Pons (tissue), 1 donor: ENCODE data around the gene MSMP.

ENCODE experiments used
- DNase-seq: peaks from one replicate; pipeline ENCODE4 v3.0.0-alpha.2; 2016; ENCODE audit warnings: low spot score

The MSMP gene

DNA sequence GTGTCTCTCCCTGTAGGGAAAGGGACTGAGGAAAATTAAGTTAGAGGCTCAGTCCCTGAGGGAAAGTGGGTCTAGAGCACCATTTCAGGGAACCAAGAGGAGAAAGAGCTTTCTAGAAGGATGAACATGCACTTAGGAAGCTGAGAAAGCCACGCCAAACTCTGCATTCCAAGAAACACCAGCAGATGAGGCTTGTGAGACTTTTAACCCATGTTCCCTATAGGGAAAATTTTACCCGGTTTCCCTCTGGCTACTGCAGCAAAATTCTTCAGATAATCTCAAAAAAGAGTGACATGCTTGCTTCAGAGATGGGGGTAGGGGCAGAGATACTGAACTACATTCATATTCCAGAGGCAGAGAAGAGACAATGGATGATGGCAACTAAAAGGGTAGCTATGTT is 30.6 kb downstream of the MSMP start:
- no peak for DNase-seq

GRCh38 chr9:35719546-35719945 is 34.5 kb downstream of the MSMP start:
- no peak for DNase-seq

DNA sequence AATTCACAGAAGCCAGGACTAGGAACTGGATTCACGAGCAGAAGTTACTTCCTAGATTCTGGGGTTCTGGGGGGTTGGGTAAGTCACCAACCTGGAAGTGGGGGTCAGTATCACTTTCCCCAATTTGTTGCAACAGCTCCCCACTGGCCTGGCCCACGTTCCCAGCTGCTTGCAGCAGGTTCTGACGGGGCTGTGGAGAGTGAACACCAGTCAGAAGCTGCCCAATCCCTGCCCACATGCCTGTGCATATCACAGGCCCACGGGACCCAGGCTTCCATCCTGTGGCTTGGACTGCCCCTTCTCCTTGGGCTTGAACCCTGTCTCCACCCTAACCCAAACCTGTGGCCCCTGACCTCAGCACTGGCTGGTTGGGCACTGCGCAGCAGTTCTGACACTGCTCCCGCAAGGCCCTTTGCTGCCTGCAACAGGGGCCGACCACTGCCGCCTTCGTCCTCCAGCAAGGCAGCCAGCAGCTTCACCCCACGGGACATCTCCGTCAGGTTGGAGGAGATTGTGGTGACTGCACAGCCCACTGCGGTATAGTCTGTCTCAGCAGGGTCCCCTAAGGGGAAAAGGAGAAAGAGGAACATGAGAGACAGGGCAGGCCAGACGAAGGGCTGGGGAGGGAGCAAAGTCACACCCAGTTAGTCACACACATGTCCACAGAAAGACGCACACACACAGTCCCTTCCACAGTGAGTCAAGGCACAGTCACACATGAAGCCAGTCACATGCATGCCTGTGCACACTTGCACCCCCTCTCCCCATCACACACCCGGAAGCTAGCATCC is 35.2 kb downstream of the MSMP start:
- DNase-seq, result no peak

- no peak for DNase-seq
These were observed 36.8 kb downstream of the MSMP start for GRCh38 chr9:35717132-35717870.

- no peak for DNase-seq
These were observed 37.8 kb downstream of the MSMP start for GRCh38 chr9:35716230-35716629.

- no peak for DNase-seq
These were observed 39.4 kb downstream of the MSMP start for GRCh38 chr9:35714579-35715252.

DNA sequence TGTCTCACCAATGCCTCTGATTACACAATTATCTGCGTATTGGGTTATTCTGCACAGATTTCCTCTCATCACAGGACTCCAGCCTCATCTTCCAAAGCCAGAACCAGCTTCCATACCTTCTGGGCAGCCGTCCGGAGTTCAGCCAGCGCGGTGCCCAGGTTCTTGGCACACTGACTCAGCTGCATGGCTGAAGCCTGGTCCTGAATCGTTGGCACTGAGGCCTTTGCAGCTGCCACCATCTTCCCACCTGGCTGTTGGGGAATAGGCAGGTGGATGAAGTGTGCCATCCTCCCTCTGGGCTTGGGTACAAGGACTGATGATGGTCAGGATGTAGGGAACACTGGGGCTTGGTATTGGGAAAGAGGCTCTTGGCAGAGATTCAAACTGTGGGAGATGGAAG is 40.0 kb downstream of the MSMP start:
- no peak for DNase-seq

DNA sequence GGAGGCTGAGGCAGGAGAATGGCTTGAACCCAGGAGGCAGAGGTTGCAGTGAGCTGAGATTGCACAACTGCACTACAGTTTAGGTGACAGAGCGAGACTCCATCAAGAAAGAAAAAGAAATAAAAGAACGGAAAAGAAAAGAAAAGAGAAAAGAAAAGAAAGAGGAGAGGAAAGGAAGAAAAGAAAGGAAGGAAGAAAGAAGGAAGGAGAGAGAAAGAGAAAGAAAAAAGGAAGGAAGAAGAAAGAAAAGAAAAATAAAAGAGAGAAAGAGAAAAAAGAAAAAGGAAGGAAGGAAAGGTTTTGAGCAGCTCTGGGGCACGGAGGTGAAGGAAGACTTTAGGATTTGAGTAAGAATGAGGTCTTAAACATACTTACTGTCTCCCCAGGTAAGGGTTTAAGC is 40.5 kb downstream of the MSMP start:
- no peak for DNase-seq

DNA sequence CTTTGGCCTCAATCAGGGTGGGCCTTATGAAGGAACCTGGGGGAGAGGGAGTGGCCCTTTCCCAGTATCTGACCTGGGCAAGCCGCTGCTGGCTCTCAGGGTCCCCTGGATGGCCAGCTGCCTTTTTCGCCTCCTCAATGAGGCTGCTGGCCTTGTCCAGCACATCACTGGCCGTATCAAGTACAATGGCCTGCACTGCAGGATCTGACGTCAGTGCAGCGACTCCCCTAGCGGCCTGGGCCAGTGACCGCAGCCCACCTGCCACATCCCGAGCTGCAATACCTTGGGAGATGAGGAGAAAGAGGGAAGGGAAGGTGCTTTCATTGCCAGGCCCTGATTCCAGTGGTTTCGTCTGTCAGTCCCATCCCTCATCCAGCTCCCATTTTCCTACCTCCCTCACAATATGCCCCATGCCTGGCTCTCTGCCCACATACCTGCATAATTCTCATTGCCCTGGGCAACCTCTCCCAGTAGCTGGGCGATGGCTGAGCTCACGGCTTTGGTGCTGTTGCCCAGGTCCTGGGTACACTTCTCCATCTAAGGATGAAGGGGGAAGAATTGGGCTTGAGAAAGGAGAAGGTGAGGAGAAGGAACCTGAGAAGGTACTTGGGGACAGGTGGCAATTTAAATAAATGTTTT is 41.2 kb downstream of the MSMP start:
- no peak for DNase-seq

- no peak for DNase-seq
These were observed 42.3 kb downstream of the MSMP start for GRCh38 chr9:35711501-35712428.

DNA sequence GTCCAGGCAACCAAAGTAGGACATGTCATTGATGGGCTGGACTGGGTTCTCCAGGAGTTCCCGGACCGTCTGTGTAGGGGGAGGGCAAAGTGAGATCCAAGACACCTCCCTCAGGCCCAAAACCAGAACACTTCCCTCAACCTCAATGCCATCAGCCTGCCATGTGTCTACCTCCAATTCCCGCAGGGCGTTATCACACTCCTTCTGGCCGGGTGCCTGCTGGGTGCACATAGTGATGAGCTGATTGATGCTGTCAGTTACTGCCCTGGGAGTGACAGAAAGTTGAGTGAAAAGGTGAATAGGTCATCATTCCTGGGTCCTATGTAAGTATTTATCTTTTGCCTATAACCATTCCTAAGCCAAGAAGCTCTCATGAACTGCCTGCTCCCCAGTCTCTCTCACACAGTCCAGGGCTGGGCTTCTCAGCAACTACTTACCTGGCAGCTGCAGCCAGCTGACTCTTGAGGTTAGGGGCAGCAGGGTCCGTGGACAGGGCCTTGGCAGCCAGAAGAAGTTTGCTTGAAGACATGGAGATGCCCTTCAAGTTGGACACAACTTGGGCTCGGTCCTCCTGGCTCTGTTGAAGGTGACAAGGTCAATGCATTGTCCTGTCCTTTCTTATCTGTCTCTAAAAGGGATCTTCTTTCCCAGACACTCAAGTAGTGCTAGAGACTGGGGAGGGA is 43.1 kb downstream of the MSMP start:
- DNase-seq, result no peak

DNA sequence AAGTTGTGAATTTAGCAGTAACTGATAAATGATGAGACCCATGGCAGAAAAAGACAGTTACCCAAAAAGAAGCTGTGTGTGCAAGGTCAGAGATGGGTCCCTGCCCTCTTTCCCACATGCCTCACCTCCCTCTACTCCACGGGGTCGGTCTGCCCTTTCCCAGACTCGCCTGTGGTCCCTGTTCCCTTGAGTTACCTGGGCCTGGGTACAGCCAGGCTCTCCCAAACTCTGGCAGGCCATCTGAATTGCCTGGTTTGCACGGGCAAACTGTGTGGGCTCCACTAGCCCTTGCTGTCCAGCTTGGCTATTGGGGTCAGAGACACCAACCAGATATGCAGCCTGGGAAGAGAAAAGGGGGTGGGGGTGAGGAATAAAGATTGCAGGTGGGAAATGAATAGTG is 45.9 kb downstream of the MSMP start:
- DNase-seq, result no peak

DNA sequence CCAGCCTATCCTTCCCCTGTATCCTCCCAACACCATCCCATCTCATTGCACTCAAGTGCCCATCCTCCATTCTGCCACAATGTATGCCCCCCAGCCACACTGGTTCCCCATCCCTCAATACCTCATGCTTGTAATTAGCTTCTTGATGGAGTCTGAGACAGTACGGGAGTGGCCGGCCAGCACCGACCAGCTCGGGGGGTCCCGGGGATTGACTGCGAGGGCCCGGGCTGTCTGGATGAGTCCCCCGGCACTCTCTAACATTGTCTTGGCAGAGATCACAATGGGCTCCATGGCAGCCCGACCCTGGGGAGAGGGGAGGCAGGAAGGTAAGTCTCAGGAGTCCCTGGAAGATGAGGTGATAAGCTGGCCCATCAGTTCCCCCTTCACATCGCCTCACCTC is 47.1 kb downstream of the MSMP start:
- DNase-seq, result no peak

- no peak for DNase-seq
These were observed 48.1 kb downstream of the MSMP start for GRCh38 chr9:35705836-35706430.

- DNase-seq, result no peak
These were observed 48.7 kb downstream of the MSMP start for GRCh38 chr9:35705372-35705771.

DNA sequence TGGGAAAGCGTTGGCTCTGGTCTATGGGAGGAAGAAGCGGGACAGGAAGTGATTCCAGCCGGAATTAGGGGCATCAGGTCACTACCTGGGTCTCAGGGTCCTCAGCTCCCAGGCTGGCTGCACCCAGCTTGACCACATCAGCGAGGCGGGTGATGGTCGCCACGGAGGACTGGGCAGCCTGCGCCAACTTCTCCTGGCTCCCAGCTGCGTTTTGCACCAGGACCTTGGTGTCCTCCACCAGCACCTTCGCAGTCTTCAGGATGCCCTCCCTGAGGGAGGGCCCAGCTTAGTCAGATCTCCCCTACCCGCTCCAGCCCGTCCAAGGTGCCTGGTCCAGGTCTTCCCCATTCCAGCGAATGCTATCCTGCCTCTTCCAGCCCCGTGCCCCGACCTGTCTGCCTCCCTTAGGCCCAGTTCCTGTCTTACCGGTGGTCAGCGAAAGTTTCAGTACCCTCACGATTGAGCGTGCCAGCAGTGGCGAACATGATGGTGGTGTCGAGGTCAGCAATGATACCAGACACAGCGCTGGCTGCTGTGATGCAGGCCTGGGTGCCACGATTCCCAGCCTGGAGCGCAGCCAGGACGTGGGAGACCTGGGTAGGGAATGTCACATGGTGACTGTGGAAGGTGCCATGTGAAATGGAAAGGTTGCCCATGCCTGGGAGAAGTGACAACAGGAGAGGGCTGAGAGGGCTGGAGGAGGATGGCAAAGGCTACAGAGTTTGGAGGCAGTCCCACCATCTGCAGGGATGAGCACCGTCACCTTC is 50.0 kb downstream of the MSMP start:
- no peak for DNase-seq
